HG03135 (cell line): ENCODE measurements around the gene NGRN.
A peak's percentile ranks its signal among the peaks of the same experiment; 100 is the strongest.

Experiments
- ATAC-seq: cut with Tn5 transposase; IDR thresholded peaks from one replicate; pipeline ENCODE4 v1.9.1; 2021; ENCODE audit warnings: mild to moderate bottlenecking, moderate library complexity; ENCODE audit not compliant: unreplicated experiment

Gene NGRN

GRCh38 chr15:90265271-90266060 is at the start of gene NGRN:
Gene NGRN, plus strand, starts transcription at chr15:90265672. Its CDS starts 41 bp downstream, at chr15:90265713.
- peak; percentile 94 for ATAC-seq

GRCh38 chr15:90217671-90218394 is 47.6 kb upstream of the NGRN start:
- no peak for ATAC-seq

- ATAC-seq: no peak
Observed at GRCh38 chr15:90219421-90220141, 45.9 kb upstream of the NGRN start.

- no peak for ATAC-seq
Observed at GRCh38 chr15:90221246-90221900, 44.1 kb upstream of the NGRN start.

GRCh38 chr15:90222547-90222946 is 42.9 kb upstream of the NGRN start:
- no peak for ATAC-seq

GRCh38 chr15:90223441-90224165 is 41.9 kb upstream of the NGRN start:
- ATAC-seq: no peak

- ATAC-seq: no peak
Observed at GRCh38 chr15:90225047-90225446, 40.4 kb upstream of the NGRN start.

GRCh38 chr15:90225504-90226234 is 39.8 kb upstream of the NGRN start:
- no peak for ATAC-seq

GRCh38 chr15:90227336-90227735 is 38.1 kb upstream of the NGRN start:
- ATAC-seq: no peak

- ATAC-seq: no peak
Observed at GRCh38 chr15:90227816-90228772, 37.4 kb upstream of the NGRN start.

- no peak for ATAC-seq
Observed at GRCh38 chr15:90228960-90229359, 36.5 kb upstream of the NGRN start.

- ATAC-seq: no peak
Observed at GRCh38 chr15:90230071-90230494, 35.4 kb upstream of the NGRN start.

- ATAC-seq: no peak
Observed at GRCh38 chr15:90230610-90231009, 34.9 kb upstream of the NGRN start.

GRCh38 chr15:90231028-90232017 is 34.1 kb upstream of the NGRN start:
- no peak for ATAC-seq

GRCh38 chr15:90232196-90232595 is 33.3 kb upstream of the NGRN start:
- ATAC-seq: no peak

GRCh38 chr15:90232941-90233386 is 32.5 kb upstream of the NGRN start:
- no peak for ATAC-seq

- peak; percentile 84 for ATAC-seq
Observed at GRCh38 chr15:90233387-90234095, 31.9 kb upstream of the NGRN start, which contains the start of gene CIB1. Gene CIB1, minus strand, starts transcription at chr15:90233941. Its CDS starts 56 bp downstream, at chr15:90233885.
